Rectal smooth muscle tissue (tissue), 1 donor: ENCODE data around the gene SKIDA1.

Source experiments
- H3K27ac ChIP-seq: one replicate; pipeline ENCODE4 v1.7.0; 2013; ENCODE audit warnings: low read depth, low read length, inconsistent platforms
- H3K27me3 ChIP-seq: one replicate; pipeline ENCODE4 v1.7.0; 2013; ENCODE audit warnings: low read length; ENCODE audit not compliant: control insufficient read depth, insufficient read depth
- H3K36me3 ChIP-seq: one replicate; pipeline ENCODE4 v1.7.0; 2013; ENCODE audit warnings: low read length; ENCODE audit not compliant: control insufficient read depth, insufficient read depth
- H3K4me1 ChIP-seq: one replicate; pipeline ENCODE4 v1.7.0; 2013; ENCODE audit warnings: low read length; ENCODE audit not compliant: control insufficient read depth, insufficient read depth
- H3K4me3 ChIP-seq: one replicate; pipeline ENCODE4 v1.7.0; 2013; ENCODE audit warnings: low read length
- H3K9ac ChIP-seq: one replicate; pipeline ENCODE4 v1.7.0; 2013; ENCODE audit warnings: low read length

Gene SKIDA1

DNA sequence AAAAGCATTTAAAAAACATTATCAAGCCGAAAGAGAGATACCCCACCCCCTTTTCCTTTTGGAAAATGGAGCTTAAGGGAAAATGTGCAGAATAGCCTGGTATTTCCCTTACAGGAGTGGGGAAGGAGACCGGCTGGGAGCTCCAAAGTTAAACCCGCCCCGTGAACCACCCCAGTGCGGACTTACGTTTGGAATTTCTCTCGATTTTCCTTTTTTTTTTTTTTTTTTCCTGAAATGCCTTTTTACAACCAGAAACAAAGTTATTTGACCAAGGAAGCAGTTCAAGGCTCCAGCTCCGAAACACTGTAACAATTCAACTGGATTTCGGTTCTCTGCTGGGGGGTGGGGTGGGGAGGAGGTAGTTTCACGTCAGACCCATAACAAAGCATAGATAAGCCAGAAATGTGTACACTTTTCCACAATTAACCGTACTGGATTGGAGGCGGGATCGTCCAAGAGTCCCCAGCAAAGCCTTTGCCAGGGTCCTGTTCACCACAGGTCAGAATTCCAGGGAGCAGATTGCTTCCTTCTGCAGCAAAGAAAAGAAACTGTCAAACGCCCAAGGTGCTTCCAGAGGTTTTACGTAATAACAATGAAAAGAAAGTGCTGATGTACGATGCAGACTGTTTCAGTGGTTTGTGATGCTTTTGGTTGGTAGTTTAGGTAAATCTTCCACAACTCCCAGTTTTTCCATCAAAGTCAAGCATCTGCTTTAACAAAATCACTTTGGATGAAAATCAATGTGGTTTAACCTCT, 6.7 kb downstream of the SKIDA1 start:
- H3K36me3 ChIP-seq: no peaks in the 10 kb centered on the region
- peaks cover 4% of the 10 kb centered on the region for H3K4me1 ChIP-seq
- peak overlapping the region; percentile 59 for H3K4me3 ChIP-seq
- H3K27ac ChIP-seq: peak overlapping the region; percentile 74
- H3K27me3 ChIP-seq: peaks cover 7% of the 10 kb centered on the region
- H3K9ac ChIP-seq: no peak overlapping the region

DNA sequence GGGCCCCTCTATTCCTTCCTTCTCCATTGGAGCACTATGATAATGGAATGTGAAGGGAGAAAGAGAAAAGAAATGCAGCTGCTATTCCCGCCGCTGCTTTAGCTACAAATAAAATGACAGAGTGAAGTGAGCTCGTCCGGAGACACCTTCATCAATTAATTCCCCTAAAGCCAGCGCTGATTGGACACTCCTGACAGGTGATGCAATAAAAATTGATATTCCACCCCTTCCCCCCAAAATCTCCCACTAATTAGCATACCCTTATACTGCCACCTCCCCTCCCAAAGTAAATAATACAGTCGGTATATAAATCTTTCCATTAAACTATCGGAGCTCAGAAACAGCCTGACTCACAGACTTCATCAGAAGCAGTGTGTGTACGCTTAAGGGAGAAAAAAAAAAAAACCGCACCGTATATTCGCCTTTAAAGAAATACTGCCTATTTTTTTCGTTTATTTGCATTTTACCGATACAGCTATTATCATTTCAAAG, 7.3 kb downstream of the SKIDA1 start:
- H3K27ac ChIP-seq: peak overlapping the region; percentile 74
- peaks cover 11% of the 10 kb centered on the region for H3K27me3 ChIP-seq
- peak overlapping the region; percentile 59 for H3K4me3 ChIP-seq
- H3K9ac ChIP-seq: no peak overlapping the region
- H3K36me3 ChIP-seq: no peaks in the 10 kb centered on the region
- H3K4me1 ChIP-seq: no peaks in the 10 kb centered on the region

GRCh38 chr10:21517134-21518031, 8.1 kb downstream of the SKIDA1 start:
- H3K4me1 ChIP-seq: no peaks in the 10 kb centered on the region

GRCh38 chr10:21516242-21517131, 9.0 kb downstream of the SKIDA1 start:
- H3K4me3 ChIP-seq: peak overlapping the region; percentile 64
- H3K27me3 ChIP-seq: peaks cover 11% of the 10 kb centered on the region
- H3K4me1 ChIP-seq: no peaks in the 10 kb centered on the region

More at GRCh38 chr10:21517134-21518031, 8.1 kb downstream of the SKIDA1 start:
- Histone ChIP-seq H3K9ac (no peak overlapping the region), H3K27ac (peak overlapping the region; percentile 74), H3K27me3 (peaks cover 11% of the 10 kb centered on the region), H3K36me3 (no peaks in the 10 kb centered on the region), H3K4me3 (peak overlapping the region; percentile 59)

GRCh38 chr10:21515361-21516241, 9.9 kb downstream of the SKIDA1 start:
- H3K9ac ChIP-seq: no peak overlapping the region
- no peaks in the 10 kb centered on the region for H3K36me3 ChIP-seq
- peaks cover 11% of the 10 kb centered on the region for H3K27me3 ChIP-seq
- H3K4me3 ChIP-seq: peak overlapping the region; percentile 64
- H3K27ac ChIP-seq: peak overlapping the region; percentile 58
- H3K4me1 ChIP-seq: no peaks in the 10 kb centered on the region

More at GRCh38 chr10:21516242-21517131, 9.0 kb downstream of the SKIDA1 start:
- Histone ChIP-seq H3K9ac (no peak overlapping the region), H3K27ac (peak overlapping the region; percentile 74), H3K36me3 (no peaks in the 10 kb centered on the region)

DNA sequence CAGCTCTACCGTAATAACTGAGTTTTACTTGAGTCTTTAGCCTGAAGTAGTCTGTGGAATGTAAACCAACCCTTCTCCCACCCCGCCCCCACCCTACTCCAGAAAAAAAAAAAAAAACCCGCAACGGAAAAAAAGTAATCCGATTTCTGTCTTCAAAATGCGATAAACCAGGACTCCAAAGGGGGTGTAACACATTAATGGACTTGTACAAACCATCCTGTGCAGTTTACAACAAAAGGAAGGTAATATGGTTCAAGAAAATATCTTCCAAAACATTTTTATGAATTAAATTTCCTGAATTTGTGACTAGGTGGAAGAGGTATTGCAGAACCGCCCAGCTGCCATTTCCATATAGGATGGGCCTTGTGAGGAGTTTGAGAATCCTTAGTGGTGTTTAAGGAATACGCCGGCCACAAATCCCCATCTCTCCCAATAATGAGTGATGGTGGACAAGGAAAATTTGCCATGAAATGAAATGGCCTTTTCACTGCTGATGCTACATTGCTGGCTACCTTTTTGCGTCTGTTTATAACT, 10.6 kb downstream of the SKIDA1 start:
- no peak overlapping the region for H3K27ac ChIP-seq
- no peaks in the 10 kb centered on the region for H3K4me1 ChIP-seq
- H3K4me3 ChIP-seq: peak overlapping the region; percentile 64
- no peak overlapping the region for H3K9ac ChIP-seq
- H3K36me3 ChIP-seq: no peaks in the 10 kb centered on the region
- peaks cover 11% of the 10 kb centered on the region for H3K27me3 ChIP-seq

GRCh38 chr10:21514129-21514817, 11.2 kb downstream of the SKIDA1 start:
- H3K4me3 ChIP-seq: no peak overlapping the region
- H3K27me3 ChIP-seq: peaks cover 11% of the 10 kb centered on the region
- H3K9ac ChIP-seq: no peak overlapping the region
- no peak overlapping the region for H3K27ac ChIP-seq
- H3K4me1 ChIP-seq: no peaks in the 10 kb centered on the region
- no peaks in the 10 kb centered on the region for H3K36me3 ChIP-seq

DNA sequence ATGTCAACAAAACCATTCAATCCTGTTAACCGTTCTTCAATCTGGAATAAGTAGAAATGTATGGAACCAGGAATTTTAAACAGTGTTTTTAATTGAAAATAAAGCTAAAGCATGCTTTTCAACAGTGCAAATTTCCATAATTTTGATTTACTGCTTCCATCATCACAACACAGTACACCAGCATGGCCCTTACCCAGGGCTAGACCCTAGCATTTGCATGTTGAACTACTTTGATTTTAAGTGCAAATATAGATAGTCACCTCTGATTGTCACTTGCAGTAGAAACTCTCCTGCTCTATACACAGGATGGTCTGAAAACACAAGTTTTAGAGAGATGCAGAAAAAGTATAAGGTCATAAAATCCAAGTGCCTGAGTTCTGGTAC, 12.1 kb downstream of the SKIDA1 start:
- H3K9ac ChIP-seq: no peak overlapping the region
- H3K27me3 ChIP-seq: peaks cover 8% of the 10 kb centered on the region
- H3K27ac ChIP-seq: no peak overlapping the region
- no peak overlapping the region for H3K4me3 ChIP-seq
- H3K4me1 ChIP-seq: no peaks in the 10 kb centered on the region
- H3K36me3 ChIP-seq: no peaks in the 10 kb centered on the region

DNA sequence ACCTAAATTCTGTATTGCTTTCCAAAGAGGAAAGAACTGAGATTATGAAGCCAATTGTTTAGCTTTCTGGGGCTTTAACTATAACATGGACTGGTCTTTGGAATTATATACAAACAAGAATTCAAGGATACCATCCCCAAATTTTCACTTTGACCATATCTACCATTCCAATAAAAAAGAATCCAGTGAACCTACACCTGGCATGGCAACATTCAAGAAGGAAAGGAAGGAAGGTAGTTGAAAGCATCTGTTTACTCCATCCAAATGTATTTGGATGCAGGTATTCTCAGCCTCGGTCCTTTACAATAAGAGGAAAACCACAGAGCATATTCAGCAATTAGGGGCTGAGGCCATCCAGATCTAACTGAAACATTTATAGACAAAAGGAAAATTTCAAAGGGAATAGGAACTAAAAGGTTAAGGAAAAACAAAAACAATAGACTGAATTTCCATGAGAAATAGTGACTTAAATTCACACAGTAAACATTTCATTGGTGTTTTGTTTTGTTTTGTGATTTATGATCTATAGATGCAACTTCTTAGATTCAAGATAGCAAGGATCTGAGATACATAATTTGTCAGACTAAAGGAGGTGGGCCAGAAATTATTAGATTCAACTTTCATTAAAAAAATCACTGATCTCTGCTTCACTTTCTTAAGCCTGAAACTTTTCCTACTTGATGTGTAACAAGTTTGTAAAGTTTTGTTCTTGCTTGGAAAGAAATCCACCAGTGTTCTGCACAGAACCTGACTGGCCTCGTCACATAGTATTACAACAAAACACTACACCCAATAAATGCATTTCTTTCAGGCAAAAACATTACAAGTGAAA, 12.7 kb downstream of the SKIDA1 start:
- Histone ChIP-seq H3K4me1 (no peaks in the 10 kb centered on the region), H3K27me3 (peaks cover 8% of the 10 kb centered on the region), H3K9ac (no peak overlapping the region), H3K36me3 (no peaks in the 10 kb centered on the region), H3K27ac (no peak overlapping the region), H3K4me3 (peak overlapping the region; percentile 27)

DNA sequence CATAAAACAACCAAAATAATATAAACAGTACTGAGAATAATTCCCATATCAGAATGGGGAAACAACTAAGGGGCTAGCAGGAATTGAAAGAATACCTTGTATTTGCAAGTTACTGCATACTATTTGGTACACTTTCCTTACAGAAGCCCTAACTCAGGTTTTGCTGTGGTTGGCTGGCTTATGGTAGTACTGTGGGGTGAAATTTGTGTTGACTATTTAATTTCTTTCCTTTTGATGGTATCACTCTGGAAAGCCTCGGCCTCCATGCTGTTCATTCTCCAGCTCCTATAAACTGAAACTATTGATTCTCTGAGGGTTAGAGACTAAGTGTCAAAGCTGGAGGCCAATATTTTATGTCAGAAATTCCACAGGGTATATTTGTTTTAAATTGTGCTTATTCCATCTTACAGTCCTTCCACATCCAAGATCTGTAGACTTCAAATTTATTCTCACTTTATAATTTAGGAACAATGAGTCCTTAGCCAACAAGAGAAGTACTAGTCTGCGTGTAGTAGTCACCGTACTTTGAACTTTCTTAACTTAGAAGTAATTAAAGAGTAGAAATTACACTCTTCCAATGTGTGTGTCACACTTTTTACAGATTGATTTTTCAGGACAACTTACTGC, 13.4 kb downstream of the SKIDA1 start:
- Histone ChIP-seq H3K4me3 (no peak overlapping the region), H3K27ac (no peak overlapping the region), H3K4me1 (no peaks in the 10 kb centered on the region), H3K27me3 (peaks cover 8% of the 10 kb centered on the region), H3K36me3 (no peaks in the 10 kb centered on the region), H3K9ac (no peak overlapping the region)
